GM23248 (cell line): ENCODE measurements around the gene ALK. TPM values are rescaled to one million over a fixed set of nuclear protein-coding genes. Genes with fewer than 3 reads are reported as not detected.

Experiments
- DNase-seq: peaks from one replicate; pipeline ENCODE4 v3.0.0-alpha.2; 2015
- H2AFZ ChIP-seq: fragments of 200-600 bp; sonication (generic); 2 replicates; pipeline ENCODE4 v1.6.1; 2016; ENCODE audit warnings: antibody characterized with exemption
- H3F3A ChIP-seq: fragments of 200-600 bp; sonication (generic); 2 replicates; pipeline ENCODE4 v1.6.1; 2016; ENCODE audit warnings: mild to moderate bottlenecking, antibody characterized with exemption, mixed run types; ENCODE audit not compliant: insufficient read depth
- H3K27ac ChIP-seq: fragments of 200-600 bp; sonication (generic); 2 replicates; pipeline ENCODE4 v1.5.1; 2016; ENCODE audit warnings: mild to moderate bottlenecking
- H3K27me3 ChIP-seq: fragments of 200-600 bp; sonication (generic); replicated peaks from 2 replicates; pipeline ENCODE4 v1.6.1; 2016; ENCODE audit warnings: mild to moderate bottlenecking; ENCODE audit not compliant: insufficient read depth
- H3K36me3 ChIP-seq: fragments of 200-600 bp; sonication (generic); 2 replicates; pipeline ENCODE4 v1.6.1; 2016; ENCODE audit warnings: low read depth, mild to moderate bottlenecking
- H3K4me1 ChIP-seq: fragments of 200-600 bp; sonication (generic); 2 replicates; pipeline ENCODE4 v1.6.1; 2016; ENCODE audit warnings: mild to moderate bottlenecking; ENCODE audit not compliant: insufficient read depth
- H3K4me2 ChIP-seq: fragments of 200-600 bp; sonication (generic); one replicate; pipeline ENCODE4 v1.6.1; 2016; ENCODE audit warnings: mild to moderate bottlenecking; ENCODE audit not compliant: unreplicated experiment
- H3K4me3 ChIP-seq: fragments of 200-600 bp; sonication (generic); 2 replicates; pipeline ENCODE4 v1.5.1; 2016; ENCODE audit warnings: mild to moderate bottlenecking
- H3K79me2 ChIP-seq: fragments of 200-600 bp; sonication (generic); 2 replicates; pipeline ENCODE4 v1.6.1; 2016; ENCODE audit warnings: mild to moderate bottlenecking; ENCODE audit not compliant: insufficient read depth
- H3K9ac ChIP-seq: fragments of 200-600 bp; sonication (generic); 2 replicates; pipeline ENCODE4 v1.6.1; 2016; ENCODE audit warnings: mild to moderate bottlenecking
- H3K9me2 ChIP-seq: fragments of 200-600 bp; sonication (generic); 2 replicates; pipeline ENCODE4 v1.6.1; 2016; ENCODE audit warnings: mixed run types, mild to moderate bottlenecking, moderate library complexity; ENCODE audit not compliant: insufficient read depth
- H3K9me3 ChIP-seq: fragments of 200-600 bp; sonication (generic); one replicate; pipeline ENCODE4 v1.6.1; 2017; ENCODE audit warnings: low read depth
- H4K20me1 ChIP-seq: fragments of 200-600 bp; sonication (generic); 2 replicates; pipeline ENCODE4 v1.6.0; 2016; ENCODE audit not compliant: insufficient read depth
- EZH2 ChIP-seq: fragments of 200-600 bp; sonication (generic); IDR thresholded peaks from 2 replicates; pipeline ENCODE4 v1.6.1; 2018; ENCODE audit warnings: antibody characterized with exemption, mild to moderate bottlenecking; ENCODE audit not compliant: insufficient read depth, poor library complexity, severe bottlenecking
- EZH2phosphoT487 ChIP-seq: fragments of 200-600 bp; sonication (generic); IDR thresholded peaks from 2 replicates; pipeline ENCODE4 v1.6.1; 2018; ENCODE audit warnings: antibody characterized with exemption, moderate library complexity, mild to moderate bottlenecking, low read depth; ENCODE audit not compliant: insufficient read depth
- WGBS, 2 experiments: methylation state at CpG; one replicate each; pipeline ENCODE4 v1.1.6; 2015 to 2017; ENCODE audit warnings: low lambda C conversion rate in 2 of 2, low coverage in 1 of 2; ENCODE audit errors: missing lambda C conversion rate in 2 of 2; 5-methylcytosine and 5-hydroxymethylcytosine counted together
- in situ Hi-C: fragments of 300-500 bp; cut with MboI; formaldehyde crosslinking; loops from 2 replicates; pipeline ENCODE4 v1.15.0; 2020
- polyA plus RNA-seq: library from polyadenylated mRNA; unstranded; fragments of >200 nt; fragmentation: Nextera tagmentation; extraction: Ambion mirVana; gene quantifications from 2 replicates; pipeline ENCODE4 v1.2.1, GENCODE V29; 2016
- total RNA-seq: library from RNA; depleted of rRNA; stranded (reverse); fragments of >200 nt; shearing (Covaris generic); gene quantifications from 2 replicates; pipeline ENCODE4 v1.2.3, GENCODE V29; 2014

ALK gene
- total and polyA plus RNA-seq, 2 experiments from 2014 or later, result under 0.01 to 0.05 TPM

GRCh38 chr2:29634916-29635315 is 286.5 kb downstream of the ALK start:
- Histone ChIP-seq H4K20me1 (no peaks in the 10 kb centered on the region), H3K27me3 (no peaks in the 10 kb centered on the region; the same call in 1 of the 2 replicates), H3K4me1 (no peaks in the 10 kb centered on the region; the same call in 1 of the 2 replicates), H3K27ac (no peak overlapping the region), H3K9ac (no peak overlapping the region), H3K4me2 (no peak overlapping the region), H3F3A (no peaks in the 10 kb centered on the region), H3K36me3 (no peaks in the 10 kb centered on the region), H3K9me2 (no peaks in the 10 kb centered on the region), H3K4me3 (no peak overlapping the region), H3K79me2 (no peaks in the 10 kb centered on the region), H3K9me3 (no peaks in the 10 kb centered on the region), H2AFZ (no peak overlapping the region)
- no peak for DNase-seq
- WGBS, 2 experiments, result 95 to 97% methylated on average over 1 of the region's 1 CpG
- TF ChIP-seq EZH2phosphoT487, result no peak
- TF ChIP-seq EZH2, result no peak
- in situ Hi-C loops, result no loop called here

DNA sequence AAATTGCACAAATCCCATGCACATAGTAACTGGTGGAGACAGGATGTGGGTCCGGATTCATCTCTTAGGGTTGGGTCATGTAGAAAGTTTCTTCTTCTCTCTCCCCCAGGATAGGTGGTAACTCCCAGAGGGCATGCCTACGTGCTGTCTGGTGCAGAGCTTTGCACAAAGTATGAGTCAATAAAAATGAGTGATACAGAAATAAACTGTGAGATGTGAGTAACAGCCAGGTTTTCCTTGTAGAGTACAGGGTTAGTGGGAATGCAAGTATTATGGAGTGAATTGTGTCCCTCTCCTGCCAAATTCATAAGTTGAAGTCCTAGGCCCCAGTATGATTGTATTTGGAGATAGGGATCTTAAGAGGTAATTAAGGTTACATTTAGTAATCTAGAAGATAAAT is 289.4 kb downstream of the ALK start:
- WGBS, 2 experiments, result 32 to 42% methylated on average over 2 of the region's 2 CpGs
- H3K4me1 ChIP-seq, result peaks cover 26% of the 10 kb centered on the region
- no peaks in the 10 kb centered on the region for H3K27me3 ChIP-seq
- TF ChIP-seq EZH2 (no peak), EZH2phosphoT487 (no peak)
- no peaks in the 10 kb centered on the region for H3K36me3 ChIP-seq
- DNase-seq, result peak; percentile 65
- H3K9ac ChIP-seq, result no peak overlapping the region
- H3K27ac ChIP-seq, result no peak overlapping the region
- H3F3A ChIP-seq, result peaks cover 24% of the 10 kb centered on the region
- in situ Hi-C loops, result no loop called here
- no peaks in the 10 kb centered on the region for H3K9me2 ChIP-seq
- no peak overlapping the region for H3K4me3 ChIP-seq
- no peak overlapping the region for H3K4me2 ChIP-seq
- no peaks in the 10 kb centered on the region for H3K9me3 ChIP-seq
- no peaks in the 10 kb centered on the region for H3K79me2 ChIP-seq
- H2AFZ ChIP-seq, result no peak overlapping the region
- no peaks in the 10 kb centered on the region for H4K20me1 ChIP-seq

DNA sequence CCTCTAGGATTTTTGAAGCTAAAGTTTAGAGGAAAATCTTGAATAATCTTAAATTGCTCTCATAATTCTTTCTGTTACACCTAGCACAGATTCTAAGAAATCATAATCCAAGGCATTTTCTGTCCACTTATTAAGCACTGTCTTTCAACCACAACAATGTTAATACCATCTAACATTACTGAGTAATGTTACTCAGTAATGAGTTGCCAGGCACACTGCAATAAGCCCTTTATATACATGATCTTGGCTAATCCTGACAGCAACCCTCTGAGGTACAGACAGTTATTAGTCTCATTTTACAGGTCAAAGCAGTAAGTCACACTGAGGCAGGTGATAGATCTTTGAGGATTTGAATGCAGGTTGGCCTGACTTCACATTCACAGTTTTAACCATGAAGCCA is 291.9 kb downstream of the ALK start:
- H3K9me3 ChIP-seq, result no peaks in the 10 kb centered on the region
- no peak overlapping the region for H3K27ac ChIP-seq
- peaks cover 24% of the 10 kb centered on the region for H3F3A ChIP-seq
- in situ Hi-C loops, result no loop called here
- H3K9me2 ChIP-seq, result no peaks in the 10 kb centered on the region
- H4K20me1 ChIP-seq, result no peaks in the 10 kb centered on the region
- no peak overlapping the region for H3K9ac ChIP-seq
- no peak overlapping the region for H3K4me2 ChIP-seq
- H3K27me3 ChIP-seq, result no peaks in the 10 kb centered on the region
- H3K79me2 ChIP-seq, result no peaks in the 10 kb centered on the region
- TF ChIP-seq EZH2phosphoT487, result no peak
- no peak for TF ChIP-seq EZH2
- no peak overlapping the region for H2AFZ ChIP-seq
- peaks cover 29% of the 10 kb centered on the region for H3K4me1 ChIP-seq
- DNase-seq, result peak; percentile 27
- no peaks in the 10 kb centered on the region for H3K36me3 ChIP-seq
- no peak overlapping the region for H3K4me3 ChIP-seq

GRCh38 chr2:29628862-29629261 is 292.5 kb downstream of the ALK start:
- H3K27ac ChIP-seq, result no peak overlapping the region
- no peaks in the 10 kb centered on the region for H3K36me3 ChIP-seq
- DNase-seq, result no peak
- WGBS, 2 experiments, result 63 to 66% methylated on average over 4 of the region's 4 CpGs
- no peaks in the 10 kb centered on the region for H4K20me1 ChIP-seq
- H3K4me3 ChIP-seq, result no peak overlapping the region
- peaks cover 24% of the 10 kb centered on the region for H3F3A ChIP-seq
- no peaks in the 10 kb centered on the region for H3K9me3 ChIP-seq
- no peak overlapping the region for H2AFZ ChIP-seq
- H3K4me1 ChIP-seq, result peaks cover 29% of the 10 kb centered on the region
- H3K27me3 ChIP-seq, result no peaks in the 10 kb centered on the region
- in situ Hi-C loops, result no loop called here
- no peak overlapping the region for H3K4me2 ChIP-seq
- TF ChIP-seq EZH2phosphoT487, result no peak
- TF ChIP-seq EZH2, result no peak
- H3K79me2 ChIP-seq, result no peaks in the 10 kb centered on the region
- H3K9ac ChIP-seq, result no peak overlapping the region
- H3K9me2 ChIP-seq, result no peaks in the 10 kb centered on the region

GRCh38 chr2:29628108-29628745 is 293.2 kb downstream of the ALK start:
- Histone ChIP-seq H3K4me1 (peaks cover 29% of the 10 kb centered on the region), H3K79me2 (no peaks in the 10 kb centered on the region), H3K4me2 (peak overlapping the region; percentile 52), H3K36me3 (no peaks in the 10 kb centered on the region), H3K9me3 (no peaks in the 10 kb centered on the region), H3K4me3 (no peak overlapping the region), H3K9me2 (no peaks in the 10 kb centered on the region), H3K27ac (no peak overlapping the region), H3K9ac (no peak overlapping the region), H3F3A (peaks cover 24% of the 10 kb centered on the region), H3K27me3 (no peaks in the 10 kb centered on the region), H4K20me1 (no peaks in the 10 kb centered on the region), H2AFZ (no peak overlapping the region)
- in situ Hi-C loops, result no loop called here
- DNase-seq, result peak; percentile 39
- no peak for TF ChIP-seq EZH2phosphoT487
- no peak for TF ChIP-seq EZH2
- WGBS, 2 experiments, result 16% methylated on average over 2 of the region's 2 CpGs
